CD4-positive, alpha-beta T cell (primary cell): ENCODE results near the gene SLC34A1. TPM values are rescaled to one million over a fixed set of nuclear protein-coding genes. Genes with fewer than 3 reads are reported as not detected.
A peak's percentile ranks its signal among the peaks of the same experiment; 100 is the strongest.

Experiments
- ATAC-seq: fragments of 200-7000 bp; cut with Tn5 transposase; one replicate; pipeline ENCODE4 v1.10.0; 2022; ENCODE audit warnings: mild to moderate bottlenecking; ENCODE audit not compliant: poor library complexity
- CTCF ChIA-PET: fragments of 350-600 bp; sonication (Branson Sonifier 250); formaldehyde crosslinking; loops from one replicate; lab custom pipeline; 2021; ENCODE audit warnings: antibody characterized with exemption, inconsistent platforms; lab: Charles Lee
- POLR2A ChIA-PET: fragments of 350-600 bp; sonication (Branson Sonifier 250); formaldehyde crosslinking; loops from one replicate; lab custom pipeline; 2021; ENCODE audit warnings: antibody characterized with exemption, inconsistent platforms; lab: Charles Lee
- DNase-seq, 14 experiments: peaks; one replicate each; pipeline ENCODE4 v3.0.0-alpha.2; 2013 to 2020; ENCODE audit warnings: mixed read lengths in 2 of 14
- H3K27ac ChIP-seq, 2 donors: one replicate each; pipeline versions ENCODE4 v1.5.1 to v1.7.0; 2013; ENCODE audit warnings: low read length in 2 of 2, low read depth in 1 of 2, mild to moderate bottlenecking in 1 of 2
- H3K27me3 ChIP-seq, 2 experiments: 1 replicate in 1 of 2; 2 replicates in 1 of 2; pipeline versions ENCODE4 v1.6.1 to v1.7.0; 2013; ENCODE audit warnings: low read length in 2 of 2, control low read depth in 1 of 2, mild to moderate bottlenecking in 1 of 2, moderate library complexity in 1 of 2; ENCODE audit not compliant: insufficient read depth in 2 of 2, control insufficient read depth in 1 of 2
- H3K36me3 ChIP-seq: one replicate; pipeline ENCODE4 v1.6.1; 2013; ENCODE audit warnings: low read length, control low read depth; ENCODE audit not compliant: insufficient read depth
- H3K4me1 ChIP-seq: one replicate; pipeline ENCODE4 v1.6.1; 2013; ENCODE audit warnings: low read length, control low read depth; ENCODE audit not compliant: insufficient read depth
- H3K4me3 ChIP-seq: one replicate; pipeline ENCODE4 v1.5.1; 2013; ENCODE audit warnings: mild to moderate bottlenecking, low read length, moderate library complexity
- H3K9me3 ChIP-seq, 2 experiments: 1 replicate in 1 of 2; 2 replicates in 1 of 2; pipeline versions ENCODE4 v1.6.1 to v1.7.0; 2013; ENCODE audit warnings: low read length in 2 of 2, mild to moderate bottlenecking in 2 of 2, control low read depth in 1 of 2, moderate library complexity in 1 of 2; ENCODE audit not compliant: control insufficient read depth in 1 of 2, insufficient read depth in 1 of 2
- H3K27ac Mint-ChIP-seq: one replicate; pipeline ENCODE4 v1.8.0; 2020; ENCODE audit warnings: mixed read lengths
- H3K27me3 Mint-ChIP-seq: one replicate; pipeline ENCODE4 v1.8.0; 2021; ENCODE audit warnings: mixed read lengths
- H3K36me3 Mint-ChIP-seq: one replicate; pipeline ENCODE4 v1.8.0; 2021; ENCODE audit warnings: low read depth, mixed read lengths
- H3K4me1 Mint-ChIP-seq: one replicate; pipeline ENCODE4 v1.8.0; 2021; ENCODE audit warnings: low read depth, mixed read lengths
- H3K4me3 Mint-ChIP-seq: one replicate; pipeline ENCODE4 v1.8.0; 2020; ENCODE audit warnings: mild to moderate bottlenecking, mixed read lengths
- H3K9me3 Mint-ChIP-seq: one replicate; pipeline ENCODE4 v1.8.0; 2020; ENCODE audit warnings: mixed read lengths
- intact Hi-C, 2 experiments: fragments of 100-400 bp; cut with DNase I in 1 of 2; cut with micrococcal nuclease in 1 of 2; formaldehyde crosslinking; loops; one replicate each; pipeline versions ENCODE4 v1.15.1 to v1.9.0; 2023 to 2025; cut with DNase I, micrococcal nuclease
- total RNA-seq, 174 experiments: library from RNA in 2 of 174; stranded (reverse) in 2 of 174; gene quantifications; one replicate each; pipeline ENCODE4 v1.2.3 and lab custom pipeline; 2021 to 2026
- TF ChIP-seq, protein P1 (sequence below): fragments of 200-600 bp; IDR thresholded peaks from one replicate; pipeline ENCODE4 v1.8.0; 2022; ENCODE audit warnings: antibody characterized with exemption, mild to moderate bottlenecking

The SLC34A1 gene
- total RNA-seq, 2 experiments from 2014 or later = not detected

- peaks cover 57% of the 10 kb centered on the region for H3K4me1 Mint-ChIP-seq
- peaks cover 11% of the 10 kb centered on the region for H3K36me3 ChIP-seq
- DNase-seq (peak; percentile 58 to 93 (median 74)), ATAC-seq (peak; percentile 48)
- TF ChIP-seq, protein P1, sequence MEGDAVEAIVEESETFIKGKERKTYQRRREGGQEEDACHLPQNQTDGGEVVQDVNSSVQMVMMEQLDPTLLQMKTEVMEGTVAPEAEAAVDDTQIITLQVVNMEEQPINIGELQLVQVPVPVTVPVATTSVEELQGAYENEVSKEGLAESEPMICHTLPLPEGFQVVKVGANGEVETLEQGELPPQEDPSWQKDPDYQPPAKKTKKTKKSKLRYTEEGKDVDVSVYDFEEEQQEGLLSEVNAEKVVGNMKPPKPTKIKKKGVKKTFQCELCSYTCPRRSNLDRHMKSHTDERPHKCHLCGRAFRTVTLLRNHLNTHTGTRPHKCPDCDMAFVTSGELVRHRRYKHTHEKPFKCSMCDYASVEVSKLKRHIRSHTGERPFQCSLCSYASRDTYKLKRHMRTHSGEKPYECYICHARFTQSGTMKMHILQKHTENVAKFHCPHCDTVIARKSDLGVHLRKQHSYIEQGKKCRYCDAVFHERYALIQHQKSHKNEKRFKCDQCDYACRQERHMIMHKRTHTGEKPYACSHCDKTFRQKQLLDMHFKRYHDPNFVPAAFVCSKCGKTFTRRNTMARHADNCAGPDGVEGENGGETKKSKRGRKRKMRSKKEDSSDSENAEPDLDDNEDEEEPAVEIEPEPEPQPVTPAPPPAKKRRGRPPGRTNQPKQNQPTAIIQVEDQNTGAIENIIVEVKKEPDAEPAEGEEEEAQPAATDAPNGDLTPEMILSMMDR = no peak
- peak overlapping the region in 1 of 2 donors; percentile 89 for H3K27ac ChIP-seq
- H3K4me3 ChIP-seq = peak overlapping the region; percentile 19
- no peaks in the 10 kb centered on the region for H3K9me3 ChIP-seq
- no peaks in the 10 kb centered on the region for H3K9me3 Mint-ChIP-seq
- CTCF ChIA-PET = interaction anchor here (0.6 to 16.6 kb wide), 8 partner anchors 8 to 772 kb away, joined by 3 to 352 read pairs (median 7); partner anchors contain the start of genes F12, PFN3, PRELID1 and RAB24
- H3K36me3 Mint-ChIP-seq = peaks cover 28% of the 10 kb centered on the region
- H3K27me3 Mint-ChIP-seq = no peaks in the 10 kb centered on the region
- no peak overlapping the region for H3K4me3 Mint-ChIP-seq
- H3K27ac Mint-ChIP-seq = peak overlapping the region; percentile 81
- peaks cover 70% of the 10 kb centered on the region for H3K4me1 ChIP-seq
- intact Hi-C loops = no loop called here
- H3K27me3 ChIP-seq = no peaks in the 10 kb centered on the region
- POLR2A ChIA-PET = interaction anchor here (0.8 to 15.3 kb wide), 11 partner anchors 7 to 910 kb away, joined by 3 to 661 read pairs (median 15); partner anchors contain the start of genes F12, GRK6, PFN3 and RNF44
Measured at GRCh38 chr5:177447066-177447610, 62.9 kb downstream of the SLC34A1 start.

DNA sequence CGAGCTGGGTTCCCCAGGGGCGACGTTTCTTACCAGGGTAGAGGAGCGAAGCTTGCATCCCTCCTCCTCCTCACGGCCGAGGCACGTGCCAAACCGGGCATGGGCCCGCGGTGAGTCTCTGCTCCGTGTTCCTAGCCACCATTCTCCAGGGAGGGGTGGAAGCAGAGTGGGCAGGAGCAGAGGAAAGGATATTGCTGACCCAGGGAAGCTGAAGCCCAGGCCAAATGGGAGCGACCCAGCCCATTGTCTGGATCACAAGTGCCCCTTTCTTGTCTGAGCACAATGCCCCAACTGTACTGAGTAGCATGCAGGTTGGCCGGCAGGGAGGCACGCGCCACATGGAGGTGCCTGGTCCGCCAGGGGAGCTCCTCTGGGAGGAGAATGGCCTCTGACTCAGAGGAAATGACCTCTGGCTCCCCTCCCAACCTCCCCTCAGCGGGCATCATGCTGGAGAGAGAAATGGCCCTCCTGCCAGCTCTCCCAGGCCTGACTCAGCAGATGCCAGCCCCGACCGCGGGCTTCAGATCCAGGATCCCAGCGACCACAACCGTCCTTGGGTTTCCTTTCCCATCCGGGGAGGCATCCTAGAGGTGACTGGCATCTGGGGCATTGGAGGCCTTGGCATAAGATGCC lies 63.5 kb downstream of the SLC34A1 start:
- ChIA-PET CTCF (interaction anchor here (0.8 to 16.6 kb wide), 8 partner anchors 7 to 144 kb away, joined by 3 to 352 read pairs (median 7); partner anchors contain the start of genes F12, PFN3, PRELID1 and RAB24), POLR2A (interaction anchor here (0.8 to 15.3 kb wide), 8 partner anchors 8 to 84 kb away, joined by 3 to 661 read pairs (median 10); partner anchors contain the start of genes F12, GRK6 and PFN3)
- H3K4me3 ChIP-seq = peak overlapping the region; percentile 19
- peaks cover 68% of the 10 kb centered on the region for H3K4me1 ChIP-seq
- ATAC-seq (peak; percentile 2), DNase-seq (peak in 3 of 14 experiments; percentile 23 to 66 (median 57))
- intact Hi-C loops = no loop called here
- H3K27ac Mint-ChIP-seq = peak overlapping the region; percentile 81
- no peaks in the 10 kb centered on the region for H3K27me3 ChIP-seq
- TF ChIP-seq, protein P1 = no peak
- H3K27me3 Mint-ChIP-seq = no peaks in the 10 kb centered on the region
- peaks cover 57% of the 10 kb centered on the region for H3K4me1 Mint-ChIP-seq
- peaks cover 5% of the 10 kb centered on the region for H3K36me3 ChIP-seq
- no peaks in the 10 kb centered on the region for H3K9me3 ChIP-seq
- no peak overlapping the region for H3K27ac ChIP-seq
- H3K36me3 Mint-ChIP-seq = peaks cover 22% of the 10 kb centered on the region
- H3K9me3 Mint-ChIP-seq = no peaks in the 10 kb centered on the region
- H3K4me3 Mint-ChIP-seq = peak overlapping the region; percentile 71

Other genes starting within 250 kb of the SLC34A1 start
- gene RAB24, start 80.7 kb upstream of the SLC34A1 start, total RNA-seq = 10 to 100 TPM; 17.0 to 18.0 TPM
- gene PRELID1, start 80.6 kb upstream of the SLC34A1 start, total RNA-seq = 10 to 100 TPM; 33.1 to 35.0 TPM
- 1 to 10 TPM; 5.8 to 7.5 TPM for gene MXD3, start 72.5 kb upstream of the SLC34A1 start, total RNA-seq
- gene LMAN2, start 32.8 kb upstream of the SLC34A1 start, total RNA-seq = 10 to 100 TPM; 54.5 to 55.6 TPM
- 10 to 100 TPM; 34.7 to 35.3 TPM for gene RGS14, start 26.5 kb upstream of the SLC34A1 start, total RNA-seq
- gene PFN3, start 16.2 kb downstream of the SLC34A1 start, total RNA-seq = not detected
- gene F12, start 25.1 kb downstream of the SLC34A1 start, total RNA-seq = under 1 TPM; 0.20 to 0.60 TPM
- gene GRK6, start 42.2 kb downstream of the SLC34A1 start, total RNA-seq = 100 to 1,000 TPM; 186 to 192 TPM
- 10 to 100 TPM; 23.3 to 23.5 TPM for gene PRR7, start 62.4 kb downstream of the SLC34A1 start, total RNA-seq
- gene DBN1, start 89.2 kb downstream of the SLC34A1 start, total RNA-seq = 1 to 10 TPM; 1.8 to 2.5 TPM
- gene PDLIM7, start 113.2 kb downstream of the SLC34A1 start, total RNA-seq = 1 to 10 TPM; 5.2 to 6.0 TPM
- gene DOK3, start 125.4 kb downstream of the SLC34A1 start, total RNA-seq = 1 to 10 TPM; 1.3 to 1.4 TPM
- gene DDX41, start 132.5 kb downstream of the SLC34A1 start, total RNA-seq = 10 to 100 TPM; 49.6 to 49.7 TPM
- 100 to 1,000 TPM; 150 to 155 TPM for gene FAM193B, start 170.1 kb downstream of the SLC34A1 start, total RNA-seq
- gene TMED9, start 207.8 kb downstream of the SLC34A1 start, total RNA-seq = 10 to 100 TPM; 42.7 to 47.8 TPM
- gene B4GALT7, start 215.7 kb downstream of the SLC34A1 start, total RNA-seq = 10 to 100 TPM; 31.1 to 33.8 TPM